Neutrophil (primary cell): ENCODE measurements around the gene DMD.
"Not testable (repeated sequence)": the region's sequence is repeated elsewhere in the genome, so short reads cannot be mapped to it uniquely, and the experiment has no call there.

ENCODE experiments used
- H3K27ac ChIP-seq: fragments of 200-600 bp; sonication (generic); 2 replicates; pipeline ENCODE4 v1.5.1; 2016; ENCODE audit warnings: mild to moderate bottlenecking, moderate library complexity
- H3K27me3 ChIP-seq: fragments of 200-600 bp; sonication (generic); 2 replicates; pipeline ENCODE4 v1.6.0; 2016; ENCODE audit warnings: mild to moderate bottlenecking
- H3K36me3 ChIP-seq: fragments of 200-600 bp; sonication (generic); 2 replicates; pipeline ENCODE4 v1.5.1; 2017
- H3K4me1 ChIP-seq, 2 experiments: fragments of 200-600 bp in 1 of 2; sonication (generic) in 1 of 2; 1 replicate in 1 of 2; 2 replicates in 1 of 2; pipeline versions ENCODE4 v1.5.1 to v1.6.1; 2013 to 2016; ENCODE audit warnings: low read depth in 1 of 2, low read length in 1 of 2, mild to moderate bottlenecking in 1 of 2, moderate library complexity in 1 of 2; ENCODE audit not compliant: control insufficient read depth in 1 of 2, insufficient read depth in 1 of 2
- H3K4me3 ChIP-seq, 2 experiments: fragments of 200-600 bp in 1 of 2; sonication (generic) in 1 of 2; 1 replicate in 1 of 2; 2 replicates in 1 of 2; pipeline ENCODE4 v1.5.1; 2013 to 2016; ENCODE audit warnings: low read depth in 1 of 2, low read length in 1 of 2, mild to moderate bottlenecking in 1 of 2, moderate library complexity in 1 of 2
- H3K9me3 ChIP-seq: fragments of 200-600 bp; sonication (generic); 2 replicates; pipeline ENCODE4 v1.5.1; 2016
- CTCF ChIP-seq: fragments of 200-600 bp; sonication (generic); IDR thresholded peaks from 2 replicates; pipeline ENCODE4 v1.5.1; 2016; ENCODE audit warnings: antibody characterized with exemption

DMD gene

GRCh38 chrX:32538554-32538953 lies 672.8 kb downstream of the DMD start:
- H3K36me3 ChIP-seq, result no peaks in the 10 kb centered on the region
- no peak overlapping the region for H3K27ac ChIP-seq
- no peaks in the 10 kb centered on the region for H3K9me3 ChIP-seq
- no peaks in the 10 kb centered on the region for H3K4me1 ChIP-seq
- no peaks in the 10 kb centered on the region for H3K27me3 ChIP-seq
- TF ChIP-seq CTCF, result no peak
- H3K4me3 ChIP-seq, result no peak overlapping the region

GRCh38 chrX:32533848-32534247 lies 677.5 kb downstream of the DMD start:
- no peak for TF ChIP-seq CTCF
- no peak overlapping the region for H3K27ac ChIP-seq
- H3K27me3 ChIP-seq, result no peaks in the 10 kb centered on the region
- no peaks in the 10 kb centered on the region for H3K4me1 ChIP-seq
- H3K4me3 ChIP-seq, result no peak overlapping the region
- no peaks in the 10 kb centered on the region for H3K36me3 ChIP-seq
- H3K9me3 ChIP-seq, result no peaks in the 10 kb centered on the region

- Histone ChIP-seq H3K4me3 (no peak overlapping the region), H3K27me3 (no peaks in the 10 kb centered on the region), H3K4me1 (no peaks in the 10 kb centered on the region), H3K36me3 (no peaks in the 10 kb centered on the region), H3K9me3 (no peaks in the 10 kb centered on the region), H3K27ac (no peak overlapping the region)
- TF ChIP-seq CTCF, result no peak
These were observed 679.1 kb downstream of the DMD start for GRCh38 chrX:32532262-32532661.

- TF ChIP-seq CTCF, result no peak
- Histone ChIP-seq H3K4me1 (no peaks in the 10 kb centered on the region), H3K27ac (no peak overlapping the region), H3K9me3 (no peaks in the 10 kb centered on the region), H3K27me3 (no peaks in the 10 kb centered on the region), H3K36me3 (no peaks in the 10 kb centered on the region), H3K4me3 (no peak overlapping the region)
These were observed 680.4 kb downstream of the DMD start for GRCh38 chrX:32530802-32531403.

- not testable (repeated sequence) for H3K36me3 ChIP-seq, H3K4me3 ChIP-seq, H3K27me3 ChIP-seq, H3K4me1 ChIP-seq, H3K9me3 ChIP-seq, H3K27ac ChIP-seq
These were observed 682.9 kb downstream of the DMD start for GRCh38 chrX:32528451-32528850.

DNA sequence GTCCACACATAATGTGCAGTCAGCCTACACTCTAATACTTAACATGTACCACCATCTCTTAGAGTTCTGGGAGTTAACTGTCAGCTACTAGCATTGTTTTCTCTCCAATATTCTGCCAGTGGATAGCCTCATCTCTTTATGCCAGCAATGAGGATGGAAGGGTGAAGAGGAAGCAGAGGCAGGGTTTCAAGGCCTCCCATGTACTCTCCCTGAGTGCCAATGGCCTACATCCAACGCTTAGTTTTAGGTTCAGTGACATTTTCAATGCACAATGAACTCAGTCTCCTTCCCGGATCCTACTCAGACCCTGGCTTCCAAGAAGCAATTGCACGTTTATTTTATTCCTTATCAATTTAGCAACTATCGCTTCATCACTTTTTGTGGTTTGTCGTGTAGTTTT lies 686.1 kb downstream of the DMD start:
- TF ChIP-seq CTCF, result no peak
- Histone ChIP-seq H3K4me1 (no peaks in the 10 kb centered on the region), H3K36me3 (no peaks in the 10 kb centered on the region), H3K9me3 (no peaks in the 10 kb centered on the region), H3K4me3 (no peak overlapping the region), H3K27me3 (no peaks in the 10 kb centered on the region), H3K27ac (no peak overlapping the region)
